Measurements from ENCODE around the gene PRRC2C.

PRRC2C gene

GRCh38 chr1:171636141-171636540 is 150.8 kb downstream of the PRRC2C start:
- no peak for DNase-seq (ENCODE audit: low read depth in 3 of 3)

GRCh38 chr1:171637928-171638576 is 152.7 kb downstream of the PRRC2C start:
- no peak for DNase-seq (ENCODE audit: low read depth in 3 of 3)

GRCh38 chr1:171640225-171640624 is 154.9 kb downstream of the PRRC2C start:
- DNase-seq (ENCODE audit: low read depth in 3 of 3) = no peak

GRCh38 chr1:171641076-171641864 is 155.9 kb downstream of the PRRC2C start:
- no peak for DNase-seq (ENCODE audit: low read depth in 3 of 3)

- DNase-seq (ENCODE audit: low read depth in 3 of 3) = no peak
Observed at GRCh38 chr1:171642197-171642596, 156.9 kb downstream of the PRRC2C start.

All from stimulated activated CD4-positive, alpha-beta T cell treated with anti-CD3 and anti-CD28 coated beads, TNF-alpha, amount 100 ng/mL, for 48 hours (primary cell).